ENCODE data around the gene GSTM4. TPM values are rescaled to one million over a fixed set of nuclear protein-coding genes. Genes with fewer than 3 reads are reported as not detected.

The GSTM4 gene
- total RNA-seq, 4 donors from 2014 or later = 33.1 to 43.1 (median 39.1) TPM

DNA sequence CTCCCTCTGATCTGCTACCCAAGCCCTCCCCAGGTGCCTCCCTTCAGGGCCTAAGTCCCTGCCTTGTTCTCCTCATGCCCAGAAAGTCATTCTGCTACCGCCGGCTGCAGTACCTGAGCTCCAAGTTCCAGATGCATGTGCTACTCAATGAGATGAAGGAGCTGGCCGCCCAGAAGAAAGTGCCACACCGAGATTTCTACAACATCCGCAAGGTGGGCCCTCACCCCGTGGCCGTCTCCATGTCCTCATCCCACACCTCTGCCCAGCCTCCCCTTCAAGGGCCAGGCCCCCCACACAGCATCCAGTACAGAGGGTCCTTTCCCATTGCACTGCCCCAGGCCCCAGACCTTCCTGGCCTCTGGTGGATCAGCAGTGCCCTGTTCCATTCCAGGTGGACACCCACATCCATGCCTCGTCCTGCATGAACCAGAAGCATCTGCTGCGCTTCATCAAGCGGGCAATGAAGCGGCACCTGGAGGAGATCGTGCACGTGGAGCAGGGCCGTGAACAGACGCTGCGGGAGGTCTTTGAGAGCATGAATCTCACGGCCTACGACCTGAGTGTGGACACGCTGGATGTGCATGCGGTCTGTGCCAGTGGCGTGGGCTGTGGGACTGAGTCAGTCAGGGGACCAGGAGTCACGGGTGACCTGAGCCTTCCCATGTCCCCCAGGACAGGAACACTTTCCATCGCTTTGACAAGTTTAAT, 28.1 kb upstream of the GSTM4 start:
- Histone ChIP-seq H3K4me3 (no peak overlapping the region), H3K4me1 (peaks cover 11 to 46% (median 33%) of the 10 kb centered on the region in 4 donors), H3K27me3 (no peaks in the 10 kb centered on the region), H3K27ac (replicated peaks in 1 of 4) (no peak overlapping the region), H3K9me3 (no peaks in the 10 kb centered on the region), H3K36me3 (peaks cover 28 to 55% (median 54%) of the 10 kb centered on the region in 4 donors)
- TF ChIP-seq, protein P1, sequence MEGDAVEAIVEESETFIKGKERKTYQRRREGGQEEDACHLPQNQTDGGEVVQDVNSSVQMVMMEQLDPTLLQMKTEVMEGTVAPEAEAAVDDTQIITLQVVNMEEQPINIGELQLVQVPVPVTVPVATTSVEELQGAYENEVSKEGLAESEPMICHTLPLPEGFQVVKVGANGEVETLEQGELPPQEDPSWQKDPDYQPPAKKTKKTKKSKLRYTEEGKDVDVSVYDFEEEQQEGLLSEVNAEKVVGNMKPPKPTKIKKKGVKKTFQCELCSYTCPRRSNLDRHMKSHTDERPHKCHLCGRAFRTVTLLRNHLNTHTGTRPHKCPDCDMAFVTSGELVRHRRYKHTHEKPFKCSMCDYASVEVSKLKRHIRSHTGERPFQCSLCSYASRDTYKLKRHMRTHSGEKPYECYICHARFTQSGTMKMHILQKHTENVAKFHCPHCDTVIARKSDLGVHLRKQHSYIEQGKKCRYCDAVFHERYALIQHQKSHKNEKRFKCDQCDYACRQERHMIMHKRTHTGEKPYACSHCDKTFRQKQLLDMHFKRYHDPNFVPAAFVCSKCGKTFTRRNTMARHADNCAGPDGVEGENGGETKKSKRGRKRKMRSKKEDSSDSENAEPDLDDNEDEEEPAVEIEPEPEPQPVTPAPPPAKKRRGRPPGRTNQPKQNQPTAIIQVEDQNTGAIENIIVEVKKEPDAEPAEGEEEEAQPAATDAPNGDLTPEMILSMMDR (IDR thresholded peaks at IDR 0.05) = no peak
- TF ChIP-seq POLR2AphosphoS5 (IDR thresholded peaks at IDR 0.05) (no peak), POLR2A (IDR thresholded peaks at IDR 0.05; ENCODE audit: low read depth) (no peak), EP300 (IDR thresholded peaks at IDR 0.05) (no peak)
- intact Hi-C loops (cut with DNase I) = no loop called here
- WGBS = 93% methylated on average over 22 of the region's 23 CpGs
- DNase-seq (ENCODE audit: extremely low spot score) = peak; percentile 89

DNA sequence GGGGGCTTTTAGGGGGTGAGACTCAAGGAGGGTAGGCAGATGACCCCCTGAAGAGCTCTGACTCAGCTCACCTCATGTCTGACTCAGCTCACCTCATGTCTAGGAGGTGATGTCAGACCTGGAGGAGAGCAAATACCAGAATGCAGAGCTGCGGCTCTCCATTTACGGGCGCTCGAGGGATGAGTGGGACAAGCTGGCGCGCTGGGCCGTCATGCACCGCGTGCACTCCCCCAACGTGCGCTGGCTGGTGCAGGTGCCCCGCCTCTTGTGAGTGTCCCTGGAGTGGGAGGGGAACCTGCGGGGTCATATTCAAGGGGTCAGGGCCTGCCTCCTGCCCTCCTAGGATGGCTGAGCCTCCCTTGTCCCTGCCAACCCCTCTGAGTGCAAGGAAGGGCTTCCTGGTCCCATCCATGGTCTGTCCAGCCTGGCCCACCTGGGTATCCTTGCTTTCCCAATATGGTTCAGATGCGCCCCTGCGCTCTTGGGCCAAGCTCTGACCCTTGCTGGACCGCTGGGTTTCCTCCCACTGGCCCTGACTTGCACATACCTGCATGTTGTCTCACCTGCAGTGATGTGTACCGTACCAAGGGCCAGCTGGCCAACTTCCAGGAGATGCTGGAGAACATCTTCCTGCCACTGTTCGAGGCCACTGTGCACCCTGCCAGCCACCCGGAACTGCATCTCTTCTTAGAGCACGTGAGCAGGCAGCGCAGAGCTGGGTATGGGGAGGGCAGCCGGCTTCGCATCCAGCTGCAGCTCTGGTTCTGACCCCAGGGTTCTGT, 27.2 kb upstream of the GSTM4 start:
- peaks cover 28 to 55% (median 54%) of the 10 kb centered on the region in 4 donors for H3K36me3 ChIP-seq
- peaks cover 9 to 43% (median 27%) of the 10 kb centered on the region in 4 donors for H3K4me1 ChIP-seq
- WGBS = 88% methylated on average over 22 of the region's 23 CpGs
- no peak for TF ChIP-seq EP300 (IDR thresholded peaks at IDR 0.05)
- TF ChIP-seq POLR2A (IDR thresholded peaks at IDR 0.05; ENCODE audit: low read depth) = no peak
- no peak for TF ChIP-seq POLR2AphosphoS5 (IDR thresholded peaks at IDR 0.05)
- TF ChIP-seq, protein P1 (IDR thresholded peaks at IDR 0.05) = no peak
- no peaks in the 10 kb centered on the region for H3K9me3 ChIP-seq
- intact Hi-C loops (cut with DNase I) = no loop called here
- no peak overlapping the region for H3K27ac ChIP-seq (replicated peaks in 1 of 4)
- H3K4me3 ChIP-seq = no peak overlapping the region
- peak; percentile 68 for DNase-seq (ENCODE audit: extremely low spot score)
- no peaks in the 10 kb centered on the region for H3K27me3 ChIP-seq

DNA sequence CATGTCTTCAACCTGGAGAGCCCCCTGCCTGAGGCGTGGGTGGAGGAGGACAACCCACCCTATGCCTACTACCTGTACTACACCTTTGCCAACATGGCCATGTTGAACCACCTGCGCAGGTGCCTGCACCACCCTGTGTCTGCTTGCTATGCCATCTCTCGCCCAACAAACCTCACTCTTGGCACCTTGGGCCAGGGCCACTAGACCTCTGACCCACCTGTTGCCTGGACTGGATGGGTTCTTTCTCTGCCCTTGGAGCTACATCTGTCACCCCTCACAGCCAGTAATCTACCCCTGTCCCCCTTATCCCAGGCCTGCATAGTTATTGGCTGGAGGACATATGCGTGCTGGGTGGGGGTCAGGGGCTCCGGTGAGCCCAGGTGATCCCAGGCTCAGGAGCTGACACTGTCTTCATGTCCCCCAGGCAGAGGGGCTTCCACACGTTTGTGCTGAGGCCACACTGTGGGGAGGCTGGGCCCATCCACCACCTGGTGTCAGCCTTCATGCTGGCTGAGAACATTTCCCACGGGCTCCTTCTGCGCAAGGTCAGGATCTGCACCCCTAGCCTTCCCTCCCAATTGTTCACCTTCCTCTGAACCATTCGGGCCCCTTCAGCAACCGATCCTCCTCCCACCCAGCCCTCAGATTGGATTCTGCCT, 26.4 kb upstream of the GSTM4 start:
- Histone ChIP-seq H3K27ac (replicated peaks in 1 of 4) (no peak overlapping the region), H3K36me3 (peaks cover 28 to 55% (median 54%) of the 10 kb centered on the region in 4 donors), H3K4me1 (peaks cover 2 to 35% (median 19%) of the 10 kb centered on the region in 4 donors), H3K4me3 (no peak overlapping the region), H3K9me3 (no peaks in the 10 kb centered on the region), H3K27me3 (no peaks in the 10 kb centered on the region)
- DNase-seq (ENCODE audit: extremely low spot score) = peak; percentile 70
- WGBS = 95% methylated on average over 9 of the region's 10 CpGs
- intact Hi-C loops (cut with DNase I) = no loop called here
- no peak for TF ChIP-seq POLR2A (IDR thresholded peaks at IDR 0.05; ENCODE audit: low read depth)
- TF ChIP-seq, protein P1 (IDR thresholded peaks at IDR 0.05) = no peak
- TF ChIP-seq POLR2AphosphoS5 (IDR thresholded peaks at IDR 0.05) = no peak
- TF ChIP-seq EP300 (IDR thresholded peaks at IDR 0.05) = no peak

DNA sequence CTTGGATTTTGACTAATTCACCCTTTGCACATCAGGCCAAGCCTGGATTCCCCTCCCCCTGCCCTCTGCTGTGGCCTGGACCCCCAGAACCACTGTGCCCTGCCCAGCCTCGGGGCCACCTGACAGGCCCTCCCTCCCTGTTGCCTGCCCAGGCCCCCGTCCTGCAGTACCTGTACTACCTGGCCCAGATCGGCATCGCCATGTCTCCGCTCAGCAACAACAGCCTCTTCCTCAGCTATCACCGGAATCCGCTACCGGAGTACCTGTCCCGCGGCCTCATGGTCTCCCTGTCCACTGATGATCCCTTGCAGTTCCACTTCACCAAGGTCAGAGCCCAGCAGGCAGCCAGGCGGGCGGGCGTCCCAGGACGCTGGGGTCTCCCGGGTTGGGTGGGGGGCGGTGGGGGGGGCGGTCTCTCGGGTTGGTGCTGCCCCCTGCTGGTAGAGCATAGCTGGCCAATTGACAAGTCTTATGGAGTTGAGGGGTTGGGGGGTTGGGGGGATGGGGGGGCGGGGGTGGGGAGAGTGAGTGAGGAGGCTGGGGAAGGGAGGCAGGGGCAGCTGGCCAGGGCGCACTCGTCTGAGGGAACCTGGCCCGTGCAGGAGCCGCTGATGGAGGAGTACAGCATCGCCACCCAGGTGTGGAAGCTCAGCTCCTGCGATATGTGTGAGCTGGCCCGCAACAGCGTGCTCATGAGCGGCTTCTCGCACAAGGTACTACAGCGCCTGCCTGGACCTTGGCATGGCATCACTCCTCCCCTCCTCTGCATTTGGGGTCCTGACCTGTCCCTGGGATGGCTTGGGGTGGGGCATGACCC, 25.6 kb upstream of the GSTM4 start:
- intact Hi-C loops (cut with DNase I) = no loop called here
- TF ChIP-seq POLR2A (IDR thresholded peaks at IDR 0.05; ENCODE audit: low read depth) (no peak), POLR2AphosphoS5 (IDR thresholded peaks at IDR 0.05) (no peak), EP300 (IDR thresholded peaks at IDR 0.05) (no peak)
- TF ChIP-seq, protein P1 (IDR thresholded peaks at IDR 0.05) = peak in 2 of 3 experiments; percentile 48 to 54
- 91% methylated on average over 16 of the region's 30 CpGs for WGBS
- H3K27ac ChIP-seq (replicated peaks in 1 of 4) = no peak overlapping the region
- no peak overlapping the region for H3K4me3 ChIP-seq
- H3K4me1 ChIP-seq = peaks cover 0 to 28% (median 12%) of the 10 kb centered on the region in 4 donors
- no peaks in the 10 kb centered on the region for H3K27me3 ChIP-seq
- no peaks in the 10 kb centered on the region for H3K9me3 ChIP-seq
- H3K36me3 ChIP-seq = peaks cover 28 to 55% (median 54%) of the 10 kb centered on the region in 4 donors
- peak; percentile 70 for DNase-seq (ENCODE audit: extremely low spot score)
